ENCODE data around the gene GPAM. TPM values are rescaled to one million over a fixed set of nuclear protein-coding genes. Genes with fewer than 3 reads are reported as not detected.
"Not testable (repeated sequence)": the region's sequence is repeated elsewhere in the genome, so short reads cannot be mapped to it uniquely, and the experiment has no call there.

The GPAM gene
- total and polyA plus RNA-seq, 2 of the 8 experiments (the other 6 are each of a cell fraction or from before 2014, with no cell fraction given): 5.5 to 15.5 TPM

DNA sequence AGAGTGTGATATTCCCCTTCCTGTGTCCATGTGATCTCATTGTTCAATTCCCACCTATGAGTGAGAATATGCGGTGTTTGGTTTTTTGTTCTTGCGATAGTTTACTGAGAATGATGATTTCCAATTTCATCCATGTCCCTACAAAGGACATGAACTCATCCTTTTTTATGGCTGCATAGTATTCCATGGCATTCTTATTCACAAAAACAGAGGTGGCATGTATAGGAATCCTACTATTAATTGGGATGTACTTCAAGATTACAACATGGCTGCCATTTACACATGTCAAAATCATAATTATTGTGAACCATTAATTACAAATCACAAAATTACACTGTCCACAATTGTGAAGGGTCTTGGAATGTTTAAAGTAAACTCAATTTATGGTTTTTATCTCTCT, 14.1 kb upstream of the GPAM start:
- DNase-seq (ENCODE audit: low read depth in 1 of 2, low spot score in 2 of 2); H3K4ac ChIP-seq (replicated peaks; ENCODE audit: insufficient read length, low read depth, low read length); H3K9ac ChIP-seq (replicated peaks in 1 of 4; ENCODE audit: extremely low read depth in 1 of 4, low read depth in 3 of 4, low read length in 3 of 4); H2BK15ac ChIP-seq (ENCODE audit: low read length); H3K4me1 ChIP-seq (replicated peaks in 1 of 4; ENCODE audit: control insufficient read depth in 3 of 4, insufficient read depth in 4 of 4, low read length in 3 of 4); H3K27ac ChIP-seq (ENCODE audit: low read depth, low read length); H4K91ac ChIP-seq (replicated peaks; ENCODE audit: insufficient read length, low read length); H2BK20ac ChIP-seq (ENCODE audit: low read length); POLR2A ChIA-PET (ENCODE audit: partially characterized antibody); H3K9me3 ChIP-seq (ENCODE audit: insufficient read depth in 2 of 2, low read depth in 1 of 2, low read length in 1 of 2); H2AFZ ChIP-seq (ENCODE audit: low read length); H3K79me1 ChIP-seq (ENCODE audit: low read depth, low read length); H2BK120ac ChIP-seq (replicated peaks; ENCODE audit: low read depth, low read length); H3K27me3 ChIP-seq (replicated peaks in 1 of 4; ENCODE audit: control insufficient read depth in 3 of 4, extremely low read depth in 1 of 4, insufficient read depth in 3 of 4, low read length in 3 of 4); H4K20me1 ChIP-seq (replicated peaks in 1 of 2; ENCODE audit: control insufficient read depth in 1 of 2, insufficient read depth in 2 of 2, low read length in 2 of 2); H3K36me3 ChIP-seq (ENCODE audit: control insufficient read depth in 2 of 4, insufficient read depth in 4 of 4, low read length in 3 of 4); H3K56ac ChIP-seq (replicated peaks; ENCODE audit: insufficient read length, low read depth, low read length); H3K23ac ChIP-seq (ENCODE audit: insufficient read length); H2BK5ac ChIP-seq (ENCODE audit: low read depth, low read length); H3K14ac ChIP-seq (ENCODE audit: insufficient read length); H3K4me3 ChIP-seq (ENCODE audit: extremely low read depth in 1 of 4, insufficient read depth in 2 of 4, low read depth in 3 of 4, low read length in 4 of 4); H2BK12ac ChIP-seq (ENCODE audit: low read depth, low read length); H3K23me2 ChIP-seq (ENCODE audit: low read depth, low read length); H4K5ac ChIP-seq (ENCODE audit: insufficient read length, low read depth, low read length); H3K79me2 ChIP-seq (ENCODE audit: control insufficient read depth in 1 of 2, insufficient read depth in 2 of 2, low read length in 2 of 2); FAIRE-seq; H3K4me2 ChIP-seq (ENCODE audit: insufficient read depth in 1 of 2, low read depth in 2 of 2, low read length in 2 of 2); H4K8ac ChIP-seq (ENCODE audit: extremely low read depth, insufficient read depth, low read length); H2AK5ac ChIP-seq (ENCODE audit: low read depth, low read length); H3K18ac ChIP-seq (ENCODE audit: extremely low read depth, low read length): not testable (repeated sequence)
- no CpG with 5 or more reads among the region's 2 CpGs for WGBS, 2 experiments (ENCODE audit: extremely low coverage in 1 of 2, insufficient coverage in 1 of 2, insufficient read length in 1 of 2, insufficient replicate concordance in 2 of 2, low coverage in 1 of 2, low lambda C conversion rate in 2 of 2, missing lambda C conversion rate in 1 of 2)
- CTCF ChIA-PET (ENCODE audit: partially characterized antibody): interaction anchor here (0.9 kb wide), 1 partner anchor 82 kb away, joined by 3 read pairs; no protein-coding TSS in a partner anchor

Data from H1 (cell line).